Measurements from ENCODE around the gene GLO1.

The GLO1 gene

DNA sequence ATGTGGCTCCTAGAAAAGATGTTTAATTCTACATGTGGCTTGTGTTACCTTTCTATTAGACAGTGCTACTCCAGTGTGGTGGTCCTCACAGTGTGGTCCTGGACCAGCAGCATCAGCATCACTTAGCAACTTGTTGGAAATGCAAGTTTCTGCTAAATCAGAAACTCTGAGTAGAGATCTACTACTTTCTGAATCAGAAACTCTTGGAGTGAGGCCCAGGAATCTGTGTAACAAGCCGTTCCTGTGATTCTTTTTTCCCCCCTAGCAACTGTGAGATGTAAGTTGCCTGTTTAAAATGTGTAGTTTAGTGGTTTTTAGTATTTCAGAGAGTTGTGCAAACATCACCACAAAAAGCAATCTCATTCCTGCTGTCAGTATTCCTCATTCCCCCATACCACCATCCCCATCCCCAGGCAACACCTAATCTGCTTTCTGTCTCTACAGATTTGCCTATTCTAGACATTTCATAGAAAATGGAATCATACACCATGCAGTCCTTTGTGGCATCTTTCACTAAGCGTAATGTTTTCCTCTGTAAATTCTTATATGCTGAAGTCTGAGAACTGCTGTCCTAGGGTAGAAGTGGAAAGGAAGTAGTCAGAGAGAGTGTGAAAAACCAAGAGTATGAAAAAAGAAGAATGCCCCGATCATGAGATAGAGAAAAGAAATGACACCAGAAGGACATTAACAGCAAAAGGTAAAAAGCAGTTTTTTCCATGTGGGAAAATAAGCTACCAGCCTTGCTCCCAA lies 44.4 kb downstream of the GLO1 start:
- no peaks in the 10 kb centered on the region for H3K36me3 ChIP-seq
- H3K27ac ChIP-seq = no peak overlapping the region
- H3K4me1 ChIP-seq (ENCODE audit: control insufficient read depth in 1 of 2, insufficient read depth in 1 of 2, low read depth in 1 of 2, low read length in 1 of 2) = no peaks in the 10 kb centered on the region
- no peaks in the 10 kb centered on the region for H3K27me3 ChIP-seq
- TF ChIP-seq, protein P1, sequence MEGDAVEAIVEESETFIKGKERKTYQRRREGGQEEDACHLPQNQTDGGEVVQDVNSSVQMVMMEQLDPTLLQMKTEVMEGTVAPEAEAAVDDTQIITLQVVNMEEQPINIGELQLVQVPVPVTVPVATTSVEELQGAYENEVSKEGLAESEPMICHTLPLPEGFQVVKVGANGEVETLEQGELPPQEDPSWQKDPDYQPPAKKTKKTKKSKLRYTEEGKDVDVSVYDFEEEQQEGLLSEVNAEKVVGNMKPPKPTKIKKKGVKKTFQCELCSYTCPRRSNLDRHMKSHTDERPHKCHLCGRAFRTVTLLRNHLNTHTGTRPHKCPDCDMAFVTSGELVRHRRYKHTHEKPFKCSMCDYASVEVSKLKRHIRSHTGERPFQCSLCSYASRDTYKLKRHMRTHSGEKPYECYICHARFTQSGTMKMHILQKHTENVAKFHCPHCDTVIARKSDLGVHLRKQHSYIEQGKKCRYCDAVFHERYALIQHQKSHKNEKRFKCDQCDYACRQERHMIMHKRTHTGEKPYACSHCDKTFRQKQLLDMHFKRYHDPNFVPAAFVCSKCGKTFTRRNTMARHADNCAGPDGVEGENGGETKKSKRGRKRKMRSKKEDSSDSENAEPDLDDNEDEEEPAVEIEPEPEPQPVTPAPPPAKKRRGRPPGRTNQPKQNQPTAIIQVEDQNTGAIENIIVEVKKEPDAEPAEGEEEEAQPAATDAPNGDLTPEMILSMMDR (IDR thresholded peaks at IDR 0.05) = no peak
- H3K4me3 ChIP-seq (ENCODE audit: low read depth in 1 of 2, low read length in 1 of 2) = no peak overlapping the region
- H3K9me3 ChIP-seq = no peaks in the 10 kb centered on the region

DNA sequence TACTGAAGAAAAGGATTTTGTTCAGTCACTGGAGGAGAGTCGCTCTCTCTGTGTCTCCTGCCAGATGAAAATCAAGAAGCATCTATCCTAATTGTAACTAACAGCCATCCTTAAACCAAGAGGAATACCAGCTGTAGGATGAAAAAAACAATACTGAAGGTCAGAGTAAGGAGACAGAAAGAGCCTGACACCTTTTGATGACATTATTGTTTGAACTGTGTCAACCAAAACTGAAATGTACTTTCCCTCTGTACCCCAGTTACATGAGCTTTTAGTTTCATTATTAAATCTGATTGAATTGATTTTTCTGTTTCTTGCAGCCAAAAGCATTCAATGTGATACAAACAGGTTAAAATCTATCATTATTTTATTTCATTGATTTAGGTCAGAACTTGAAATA lies 46.0 kb downstream of the GLO1 start:
- Histone ChIP-seq H3K27ac (no peak overlapping the region), H3K36me3 (no peaks in the 10 kb centered on the region), H3K4me1 (ENCODE audit: control insufficient read depth in 1 of 2, insufficient read depth in 1 of 2, low read depth in 1 of 2, low read length in 1 of 2) (no peaks in the 10 kb centered on the region), H3K27me3 (no peaks in the 10 kb centered on the region), H3K4me3 (ENCODE audit: low read depth in 1 of 2, low read length in 1 of 2) (no peak overlapping the region), H3K9me3 (no peaks in the 10 kb centered on the region)
- TF ChIP-seq, protein P1 (IDR thresholded peaks at IDR 0.05) = no peak

DNA sequence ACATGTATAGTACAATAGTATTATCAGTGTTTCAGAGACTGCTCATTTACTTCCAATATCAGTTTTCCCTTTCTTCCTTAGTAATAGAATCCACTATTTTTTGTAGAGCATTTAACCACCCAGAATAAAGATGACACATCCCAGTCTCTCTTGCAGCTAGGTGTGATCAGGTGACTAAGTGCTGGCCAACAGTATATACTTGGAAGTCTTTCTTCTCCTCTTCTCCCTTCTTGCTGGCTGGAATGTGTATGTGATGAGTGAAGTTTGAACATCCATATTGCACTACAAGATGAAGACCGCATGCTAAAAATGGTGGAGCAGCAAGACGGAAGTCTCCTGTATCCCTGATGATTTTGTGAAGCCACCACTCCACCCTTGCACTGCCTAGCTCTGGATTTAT lies 48.7 kb downstream of the GLO1 start:
- Histone ChIP-seq H3K27ac (no peak overlapping the region), H3K9me3 (no peaks in the 10 kb centered on the region), H3K4me1 (ENCODE audit: control insufficient read depth in 1 of 2, insufficient read depth in 1 of 2, low read depth in 1 of 2, low read length in 1 of 2) (no peaks in the 10 kb centered on the region), H3K36me3 (no peaks in the 10 kb centered on the region), H3K4me3 (ENCODE audit: low read depth in 1 of 2, low read length in 1 of 2) (no peak overlapping the region), H3K27me3 (no peaks in the 10 kb centered on the region)
- TF ChIP-seq, protein P1 (IDR thresholded peaks at IDR 0.05) = no peak

DNA sequence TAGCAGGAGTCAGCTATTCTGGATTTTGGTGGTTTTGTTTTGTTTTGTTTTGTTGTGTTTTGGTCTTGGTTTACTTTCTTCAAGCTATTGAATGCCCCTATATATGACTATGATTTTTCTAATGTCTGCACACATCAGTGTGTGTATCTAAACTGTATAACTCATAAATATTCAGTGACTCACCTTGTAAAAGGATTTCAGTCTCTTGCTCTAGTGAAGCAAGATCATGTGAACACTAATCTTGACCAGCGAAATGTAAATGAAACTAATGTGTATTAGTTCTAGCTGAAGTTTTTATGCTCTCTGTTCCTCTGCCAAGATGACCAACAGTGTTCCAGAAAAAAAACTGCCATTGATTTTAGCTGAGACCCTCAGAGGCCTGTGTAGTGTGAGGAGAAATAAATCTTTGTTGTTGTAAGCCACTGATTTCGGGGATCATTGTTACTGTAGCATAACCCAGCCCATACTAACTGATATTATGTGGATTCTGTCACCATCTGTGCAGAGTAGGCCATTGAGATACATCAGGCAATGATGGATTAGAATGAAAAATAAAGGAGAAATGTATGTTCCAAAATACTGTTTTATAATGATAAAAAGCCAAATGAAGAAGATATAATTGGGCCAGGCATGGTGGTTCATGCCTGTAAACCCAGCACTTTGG lies 51.7 kb downstream of the GLO1 start:
- H3K9me3 ChIP-seq = no peaks in the 10 kb centered on the region
- no peak overlapping the region for H3K4me3 ChIP-seq (ENCODE audit: low read depth in 1 of 2, low read length in 1 of 2)
- no peak overlapping the region for H3K27ac ChIP-seq
- TF ChIP-seq, protein P1 (IDR thresholded peaks at IDR 0.05) = no peak
- no peaks in the 10 kb centered on the region for H3K36me3 ChIP-seq
- H3K4me1 ChIP-seq (ENCODE audit: control insufficient read depth in 1 of 2, insufficient read depth in 1 of 2, low read depth in 1 of 2, low read length in 1 of 2) = no peaks in the 10 kb centered on the region
- H3K27me3 ChIP-seq = no peaks in the 10 kb centered on the region

DNA sequence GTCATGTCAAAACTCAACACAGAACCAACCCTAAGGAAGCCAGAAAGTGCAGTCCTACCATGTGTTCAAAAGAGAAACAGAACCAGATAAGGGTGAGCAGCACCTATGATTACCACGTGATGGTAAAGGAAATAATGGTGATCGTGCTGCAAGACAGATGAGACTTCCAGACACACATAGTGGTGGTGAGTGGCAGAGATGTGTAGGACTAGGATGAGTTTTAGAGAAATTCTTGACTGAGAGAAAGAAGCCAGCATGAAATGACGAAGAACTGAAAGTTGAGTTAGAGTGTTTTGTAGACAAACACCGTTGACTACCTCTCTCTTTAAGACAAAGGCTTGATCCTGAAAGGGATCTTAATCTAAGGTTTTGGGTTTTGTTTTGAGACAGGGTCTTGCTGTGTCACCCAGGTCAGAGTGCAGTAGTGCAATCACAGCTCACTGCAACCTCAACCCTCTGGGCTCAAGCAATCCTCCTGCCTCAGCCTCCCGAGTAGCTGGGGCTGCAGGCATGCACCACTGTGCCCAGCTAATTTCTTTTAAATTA lies 52.7 kb downstream of the GLO1 start:
- Histone ChIP-seq H3K9me3 (no peaks in the 10 kb centered on the region), H3K27ac (no peak overlapping the region)
- TF ChIP-seq, protein P1 (IDR thresholded peaks at IDR 0.05) = no peak

More for the DNA sequence above, 52.7 kb downstream of the GLO1 start:
- H3K27me3 ChIP-seq = no peaks in the 10 kb centered on the region
- H3K36me3 ChIP-seq = no peaks in the 10 kb centered on the region
- no peaks in the 10 kb centered on the region for H3K4me1 ChIP-seq (ENCODE audit: control insufficient read depth in 1 of 2, insufficient read depth in 1 of 2, low read depth in 1 of 2, low read length in 1 of 2)
- H3K4me3 ChIP-seq (ENCODE audit: low read depth in 1 of 2, low read length in 1 of 2) = no peak overlapping the region

Data from neutrophil (primary cell).